Epithelial cell of alveolus of lung (primary cell): ENCODE measurements around the gene TPM4. TPM values are rescaled to one million over a fixed set of nuclear protein-coding genes. Genes with fewer than 3 reads are reported as not detected.

ENCODE experiments used
- total RNA-seq: library from RNA; depleted of rRNA; stranded (reverse); fragments of >200 nt; gene quantifications from 2 replicates; pipeline ENCODE4 v1.2.1, GENCODE V29; 2015

Gene TPM4
- 925 and 1,202 TPM in 2 replicates for total RNA-seq

GRCh38 chr19:16076154-16076957 lies at the start of gene TPM4:
TPM4 (plus strand) TSS chr19:16076495; CDS start chr19:16076566, 71 bp downstream.

GRCh38 chr19:16111160-16111908 lies 35.0 kb downstream of the TPM4 start, which contains the start of gene RAB8A:
RAB8A (plus strand) TSS chr19:16111889; CDS start chr19:16111902, 13 bp downstream.

GRCh38 chr19:16143399-16144215 lies 67.3 kb downstream of the TPM4 start, which contains the start of gene HSH2D:
HSH2D (plus strand) TSS chr19:16143685; CDS start chr19:16148751, 5,066 bp downstream.

Other genes with a start within 250 kb of the TPM4 start
- gene CYP4F2, start 178.4 kb upstream of the TPM4 start, total RNA-seq = not detected in 2 replicates
- gene CYP4F11, start 142.0 kb upstream of the TPM4 start, total RNA-seq = not detected in 2 replicates
- gene OR10H4, start 127.5 kb upstream of the TPM4 start, total RNA-seq = not detected in 2 replicates
- gene RAB8A, start 35.4 kb downstream of the TPM4 start, total RNA-seq = 35.2 and 58.6 TPM in 2 replicates
- not detected in 2 replicates for gene HSH2D, start 67.2 kb downstream of the TPM4 start, total RNA-seq
- not detected in 2 replicates for gene CIB3, start 97.0 kb downstream of the TPM4 start, total RNA-seq
- 106 and 134 TPM in 2 replicates for gene FAM32A, start 108.9 kb downstream of the TPM4 start, total RNA-seq
- 124 and 132 TPM in 2 replicates for gene AP1M1, start 121.4 kb downstream of the TPM4 start, total RNA-seq
- gene KLF2, start 248.3 kb downstream of the TPM4 start, total RNA-seq = 1.2 and 7.0 TPM in 2 replicates